GM12874 (cell line): Measurements from ENCODE around the gene KRT78.

Experiments
- TF ChIP-seq, protein P1 (sequence below): IDR thresholded peaks from 2 replicates; pipeline ENCODE4 v1.5.1; 2011; ENCODE audit warnings: low read depth, mild to moderate bottlenecking, control low read depth, low read length, moderate library complexity; ENCODE audit not compliant: insufficient read depth

Gene KRT78

GRCh38 chr12:52819731-52820510 lies 28.9 kb downstream of the KRT78 start:
- TF ChIP-seq, protein P1, sequence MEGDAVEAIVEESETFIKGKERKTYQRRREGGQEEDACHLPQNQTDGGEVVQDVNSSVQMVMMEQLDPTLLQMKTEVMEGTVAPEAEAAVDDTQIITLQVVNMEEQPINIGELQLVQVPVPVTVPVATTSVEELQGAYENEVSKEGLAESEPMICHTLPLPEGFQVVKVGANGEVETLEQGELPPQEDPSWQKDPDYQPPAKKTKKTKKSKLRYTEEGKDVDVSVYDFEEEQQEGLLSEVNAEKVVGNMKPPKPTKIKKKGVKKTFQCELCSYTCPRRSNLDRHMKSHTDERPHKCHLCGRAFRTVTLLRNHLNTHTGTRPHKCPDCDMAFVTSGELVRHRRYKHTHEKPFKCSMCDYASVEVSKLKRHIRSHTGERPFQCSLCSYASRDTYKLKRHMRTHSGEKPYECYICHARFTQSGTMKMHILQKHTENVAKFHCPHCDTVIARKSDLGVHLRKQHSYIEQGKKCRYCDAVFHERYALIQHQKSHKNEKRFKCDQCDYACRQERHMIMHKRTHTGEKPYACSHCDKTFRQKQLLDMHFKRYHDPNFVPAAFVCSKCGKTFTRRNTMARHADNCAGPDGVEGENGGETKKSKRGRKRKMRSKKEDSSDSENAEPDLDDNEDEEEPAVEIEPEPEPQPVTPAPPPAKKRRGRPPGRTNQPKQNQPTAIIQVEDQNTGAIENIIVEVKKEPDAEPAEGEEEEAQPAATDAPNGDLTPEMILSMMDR: no peak

- TF ChIP-seq, protein P1: no peak
These were observed 29.8 kb downstream of the KRT78 start for GRCh38 chr12:52818887-52819420.

- TF ChIP-seq, protein P1: no peak
These were observed 30.4 kb downstream of the KRT78 start for GRCh38 chr12:52818388-52818787.

GRCh38 chr12:52817699-52818238 lies 31.0 kb downstream of the KRT78 start:
- TF ChIP-seq, protein P1: no peak

DNA sequence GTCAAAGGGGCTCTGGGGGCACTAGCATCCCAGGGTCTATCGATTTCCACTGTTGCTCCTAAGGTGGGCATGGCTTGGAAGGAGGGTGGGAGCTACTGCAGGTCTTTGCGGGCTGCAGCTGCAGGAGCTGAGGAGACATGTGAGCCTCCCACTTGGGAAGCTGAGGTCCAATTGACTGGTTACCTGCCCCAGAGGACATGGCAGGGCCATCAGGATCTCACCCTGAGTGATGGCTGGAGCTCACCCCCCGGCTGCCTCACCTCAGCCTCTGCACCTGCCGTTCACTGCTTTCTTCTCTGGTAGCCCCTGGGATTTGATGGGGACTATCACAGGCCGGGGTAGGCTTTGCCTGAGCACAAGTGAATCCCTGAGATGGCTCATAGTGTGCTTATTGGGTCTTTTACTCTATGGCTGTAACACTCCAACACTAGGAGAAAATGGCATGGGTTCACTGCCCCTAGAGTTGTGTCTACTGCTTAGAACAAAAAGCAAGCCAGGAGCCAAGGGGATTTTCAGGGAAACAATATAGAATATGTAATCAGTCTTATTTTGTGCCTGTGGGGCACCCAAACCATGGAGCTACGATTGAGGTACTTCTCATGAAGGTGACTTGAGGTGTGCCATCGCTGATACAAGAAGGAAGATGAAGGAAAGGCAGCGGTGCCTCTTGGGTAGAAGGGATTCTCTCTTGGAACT lies 31.6 kb downstream of the KRT78 start:
- TF ChIP-seq, protein P1: no peak

GRCh38 chr12:52815676-52816588 lies 32.9 kb downstream of the KRT78 start:
- TF ChIP-seq, protein P1: no peak
